HG03432 (cell line): ENCODE results near the gene EDIL3.

Experiments used
- ATAC-seq: cut with Tn5 transposase; IDR thresholded peaks from one replicate; pipeline ENCODE4 v1.9.1; 2021; ENCODE audit warnings: mild to moderate bottlenecking, moderate library complexity; ENCODE audit not compliant: unreplicated experiment

EDIL3 gene

GRCh38 chr5:84384604-84385575, at the start of gene EDIL3:
TSS of gene EDIL3 (minus strand) at chr5:84384880. CDS start at chr5:84384374, 506 bp downstream.
- no peak for ATAC-seq

- ATAC-seq, result no peak
Observed at GRCh38 chr5:84433461-84433860, 48.8 kb upstream of the EDIL3 start.

GRCh38 chr5:84430863-84431663, 46.4 kb upstream of the EDIL3 start:
- no peak for ATAC-seq

GRCh38 chr5:84430079-84430478, 45.4 kb upstream of the EDIL3 start:
- ATAC-seq, result no peak

GRCh38 chr5:84425365-84425881, 40.7 kb upstream of the EDIL3 start:
- ATAC-seq, result no peak

- no peak for ATAC-seq
Observed at GRCh38 chr5:84419742-84420141, 35.1 kb upstream of the EDIL3 start.

GRCh38 chr5:84411832-84412605, 27.3 kb upstream of the EDIL3 start:
- no peak for ATAC-seq

GRCh38 chr5:84406111-84406510, 21.4 kb upstream of the EDIL3 start:
- ATAC-seq, result no peak

GRCh38 chr5:84403773-84404172, 19.1 kb upstream of the EDIL3 start:
- ATAC-seq, result no peak

- ATAC-seq, result no peak
Observed at GRCh38 chr5:84397385-84397784, 12.7 kb upstream of the EDIL3 start.

- ATAC-seq, result no peak
Observed at GRCh38 chr5:84393969-84394368, 9.3 kb upstream of the EDIL3 start.

- ATAC-seq, result no peak
Observed at GRCh38 chr5:84392836-84393235, 8.2 kb upstream of the EDIL3 start.

- no peak for ATAC-seq
Observed at GRCh38 chr5:84385705-84386104, 1.0 kb upstream of the EDIL3 start.

- no peak for ATAC-seq
Observed at GRCh38 chr5:84383816-84384603, 670 bp downstream of the EDIL3 start.

- ATAC-seq, result no peak
Observed at GRCh38 chr5:84383296-84383815, 1.3 kb downstream of the EDIL3 start.

- no peak for ATAC-seq
Observed at GRCh38 chr5:84382363-84383295, 2.1 kb downstream of the EDIL3 start.

- no peak for ATAC-seq
Observed at GRCh38 chr5:84381502-84382362, 2.9 kb downstream of the EDIL3 start.

GRCh38 chr5:84379749-84380148, 4.9 kb downstream of the EDIL3 start:
- ATAC-seq, result no peak
